Measurements from ENCODE around the gene RHOV. TPM values are rescaled to one million over a fixed set of nuclear protein-coding genes. Genes with fewer than 3 reads are reported as not detected.

The RHOV gene
- polyA plus RNA-seq, 1 donor from 2014 or later = 2.8 TPM

GRCh38 chr15:40915679-40916078, 41.6 kb upstream of the RHOV start:
- Histone ChIP-seq H3K9me3 (ENCODE audit: low read length) (no peaks in the 10 kb centered on the region), H3K9ac (ENCODE audit: low read length) (no peak overlapping the region), H3K4me3 (ENCODE audit: low read length) (no peak overlapping the region), H3F3A (ENCODE audit: insufficient read depth, low read length, poor library complexity, severe bottlenecking) (no peaks in the 10 kb centered on the region), H3K4me2 (ENCODE audit: low read length) (no peak overlapping the region), H3K9me2 (ENCODE audit: insufficient read depth, low read length) (no peaks in the 10 kb centered on the region), H3K27ac (ENCODE audit: low read length) (no peak overlapping the region), H3K27me3 (ENCODE audit: insufficient read depth, low read depth, low read length) (no peaks in the 10 kb centered on the region), H2AFZ (ENCODE audit: low read depth, low read length) (no peak overlapping the region), H3K79me2 (replicated peaks; ENCODE audit: insufficient read depth, low read length) (no peaks in the 10 kb centered on the region), H3K36me3 (ENCODE audit: insufficient read depth, low read length) (no peaks in the 10 kb centered on the region), H4K20me1 (ENCODE audit: insufficient read depth) (no peaks in the 10 kb centered on the region)
- no peak for TF ChIP-seq MXI1 (conservative IDR thresholded peaks at IDR 0.05; ENCODE audit: poor library complexity, severe bottlenecking)
- TF ChIP-seq TAF1 (IDR thresholded peaks at IDR 0.05; ENCODE audit: low read depth) = no peak
- TF ChIP-seq, protein P1, sequence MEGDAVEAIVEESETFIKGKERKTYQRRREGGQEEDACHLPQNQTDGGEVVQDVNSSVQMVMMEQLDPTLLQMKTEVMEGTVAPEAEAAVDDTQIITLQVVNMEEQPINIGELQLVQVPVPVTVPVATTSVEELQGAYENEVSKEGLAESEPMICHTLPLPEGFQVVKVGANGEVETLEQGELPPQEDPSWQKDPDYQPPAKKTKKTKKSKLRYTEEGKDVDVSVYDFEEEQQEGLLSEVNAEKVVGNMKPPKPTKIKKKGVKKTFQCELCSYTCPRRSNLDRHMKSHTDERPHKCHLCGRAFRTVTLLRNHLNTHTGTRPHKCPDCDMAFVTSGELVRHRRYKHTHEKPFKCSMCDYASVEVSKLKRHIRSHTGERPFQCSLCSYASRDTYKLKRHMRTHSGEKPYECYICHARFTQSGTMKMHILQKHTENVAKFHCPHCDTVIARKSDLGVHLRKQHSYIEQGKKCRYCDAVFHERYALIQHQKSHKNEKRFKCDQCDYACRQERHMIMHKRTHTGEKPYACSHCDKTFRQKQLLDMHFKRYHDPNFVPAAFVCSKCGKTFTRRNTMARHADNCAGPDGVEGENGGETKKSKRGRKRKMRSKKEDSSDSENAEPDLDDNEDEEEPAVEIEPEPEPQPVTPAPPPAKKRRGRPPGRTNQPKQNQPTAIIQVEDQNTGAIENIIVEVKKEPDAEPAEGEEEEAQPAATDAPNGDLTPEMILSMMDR (IDR thresholded peaks at IDR 0.05; ENCODE audit: poor library complexity, severe bottlenecking) = no peak

- Histone ChIP-seq H4K20me1 (ENCODE audit: insufficient read depth) (no peaks in the 10 kb centered on the region), H3K9me2 (ENCODE audit: insufficient read depth, low read length) (no peaks in the 10 kb centered on the region), H3K4me2 (ENCODE audit: low read length) (no peak overlapping the region), H3K36me3 (ENCODE audit: insufficient read depth, low read length) (no peaks in the 10 kb centered on the region), H3K9ac (ENCODE audit: low read length) (no peak overlapping the region), H3K9me3 (ENCODE audit: low read length) (no peaks in the 10 kb centered on the region), H3K27me3 (ENCODE audit: insufficient read depth, low read depth, low read length) (no peaks in the 10 kb centered on the region), H3K27ac (ENCODE audit: low read length) (no peak overlapping the region), H3F3A (ENCODE audit: insufficient read depth, low read length, poor library complexity, severe bottlenecking) (no peaks in the 10 kb centered on the region), H2AFZ (ENCODE audit: low read depth, low read length) (no peak overlapping the region), H3K79me2 (replicated peaks; ENCODE audit: insufficient read depth, low read length) (no peaks in the 10 kb centered on the region), H3K4me3 (ENCODE audit: low read length) (no peak overlapping the region)
- TF ChIP-seq RAD21 (conservative IDR thresholded peaks at IDR 0.05) (no peak), TAF1 (IDR thresholded peaks at IDR 0.05; ENCODE audit: low read depth) (no peak), EZH2 (IDR thresholded peaks at IDR 0.05; ENCODE audit: borderline replicate concordance, insufficient read depth, low read length, poor library complexity, severe bottlenecking) (no peak), POLR2AphosphoS5 (IDR thresholded peaks at IDR 0.05) (no peak), SMC3 (conservative IDR thresholded peaks at IDR 0.05; ENCODE audit: poor library complexity) (no peak)
- TF ChIP-seq, protein P1 (IDR thresholded peaks at IDR 0.05; ENCODE audit: poor library complexity, severe bottlenecking) = no peak
Observed at GRCh38 chr15:40915116-40915661, 41.2 kb upstream of the RHOV start.

- Histone ChIP-seq H3K9me3 (ENCODE audit: low read length) (no peaks in the 10 kb centered on the region), H3F3A (ENCODE audit: insufficient read depth, low read length, poor library complexity, severe bottlenecking) (no peaks in the 10 kb centered on the region), H2AFZ (ENCODE audit: low read depth, low read length) (no peak overlapping the region), H3K9ac (ENCODE audit: low read length) (no peak overlapping the region), H3K27me3 (ENCODE audit: insufficient read depth, low read depth, low read length) (no peaks in the 10 kb centered on the region), H3K36me3 (ENCODE audit: insufficient read depth, low read length) (no peaks in the 10 kb centered on the region), H3K27ac (ENCODE audit: low read length) (no peak overlapping the region), H3K9me2 (ENCODE audit: insufficient read depth, low read length) (no peaks in the 10 kb centered on the region), H3K79me2 (replicated peaks; ENCODE audit: insufficient read depth, low read length) (no peaks in the 10 kb centered on the region), H4K20me1 (ENCODE audit: insufficient read depth) (no peaks in the 10 kb centered on the region), H3K4me2 (ENCODE audit: low read length) (no peak overlapping the region), H3K4me3 (ENCODE audit: low read length) (no peak overlapping the region)
- no peak for TF ChIP-seq SMC3 (conservative IDR thresholded peaks at IDR 0.05; ENCODE audit: poor library complexity)
- TF ChIP-seq RAD21 (conservative IDR thresholded peaks at IDR 0.05) = no peak
- no peak for TF ChIP-seq EZH2 (IDR thresholded peaks at IDR 0.05; ENCODE audit: borderline replicate concordance, insufficient read depth, low read length, poor library complexity, severe bottlenecking)
- TF ChIP-seq EP300 (conservative IDR thresholded peaks at IDR 0.05; ENCODE audit: poor library complexity, severe bottlenecking) = no peak
Observed at GRCh38 chr15:40914486-40914885, 40.5 kb upstream of the RHOV start.
